Astrocyte (in vitro differentiated cells and primary cell): ENCODE results near the gene NRIP3.

Experiments
- CTCF ChIP-seq: IDR thresholded peaks from 2 replicates; pipeline ENCODE4 v1.5.1; 2011; ENCODE audit warnings: low read depth, mild to moderate bottlenecking, inconsistent platforms, low read length, moderate library complexity; ENCODE audit not compliant: insufficient read depth
- EZH2 ChIP-seq: IDR thresholded peaks from 2 replicates; pipeline ENCODE4 v1.6.1; 2012; ENCODE audit warnings: mild to moderate bottlenecking, low read length, inconsistent platforms; ENCODE audit not compliant: insufficient read depth

DNA sequence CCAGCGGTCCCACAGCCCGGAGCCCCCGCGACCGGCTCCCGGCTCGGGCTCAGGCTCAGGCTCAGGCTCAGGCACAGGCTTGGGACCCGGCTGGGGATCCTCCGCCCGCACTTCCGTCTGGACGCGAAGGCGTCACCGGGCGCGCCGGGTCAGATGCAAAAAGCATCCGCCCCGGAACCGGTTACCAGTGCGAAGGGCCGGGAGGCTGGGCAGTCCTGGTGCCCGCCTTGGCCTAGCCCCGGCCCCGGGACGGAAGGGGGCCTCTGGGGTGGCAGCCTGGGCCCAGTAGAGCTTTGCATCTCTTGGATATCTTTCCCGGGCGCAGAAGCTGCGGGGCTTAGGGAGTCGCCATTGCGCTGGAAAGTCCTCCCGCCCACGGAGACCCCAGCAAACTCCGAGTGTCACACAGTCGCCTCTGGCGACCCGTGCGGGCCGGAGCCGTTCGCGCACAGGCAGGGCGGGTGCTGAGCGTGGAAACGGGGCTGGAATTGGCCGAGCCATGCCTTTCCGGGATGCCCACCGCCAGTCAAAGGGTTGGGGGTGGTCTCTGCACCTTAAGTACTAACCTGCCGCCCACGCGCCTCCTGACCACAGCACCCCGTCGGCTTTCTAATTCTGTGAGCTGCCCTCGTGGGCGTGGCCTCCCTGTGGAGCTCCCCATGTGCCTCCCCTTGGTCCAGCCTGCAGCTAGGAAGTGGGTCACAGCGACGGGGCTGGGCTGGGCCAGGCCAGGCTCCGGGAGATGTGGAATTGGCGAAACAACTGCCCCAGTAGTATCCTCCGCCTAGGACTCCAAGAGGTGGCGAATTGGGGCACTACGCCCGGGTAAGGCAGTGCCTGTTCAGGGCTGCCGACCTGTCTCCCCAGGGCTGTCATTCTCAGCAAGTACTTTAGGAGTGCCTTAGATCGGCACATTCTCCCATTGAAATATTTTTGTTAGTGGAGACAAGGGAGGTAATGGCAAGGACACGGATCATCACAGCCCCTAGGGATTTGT is 39.2 kb downstream of the NRIP3 start, which contains the start of gene TMEM9B:
- TF ChIP-seq EZH2, result no peak
- no peak for TF ChIP-seq CTCF
